H1 (cell line): ENCODE results near the gene IREB2. TPM values are rescaled to one million over a fixed set of nuclear protein-coding genes. Genes with fewer than 3 reads are reported as not detected.

Experiments used
- CTCF ChIA-PET: fragments of 300-600 bp; sonication (Branson Sonifier 250); formaldehyde crosslinking; loops from one replicate; lab custom pipeline; 2021; ENCODE audit not compliant: partially characterized antibody; lab: Charles Lee
- POLR2A ChIA-PET: fragments of 300-600 bp; sonication (Branson Sonifier 250); formaldehyde crosslinking; loops from one replicate; lab custom pipeline; 2021; ENCODE audit warnings: inconsistent platforms; ENCODE audit not compliant: partially characterized antibody; lab: Charles Lee
- DNase-seq, 2 experiments: peaks; one replicate each; pipeline versions ENCODE4 v3.0.0 to v3.0.0-alpha.2; 2010 to 2022; ENCODE audit warnings: low spot score in 2 of 2, low read depth in 1 of 2, mixed read lengths in 1 of 2
- FAIRE-seq: peaks from 2 replicates; lab custom pipeline; 2011; peaks lifted over from hg19 to GRCh38; lab: Jason Lieb, UNC
- H2AFZ ChIP-seq: 2 replicates; pipeline ENCODE4 v1.8.1; 2012; ENCODE audit warnings: low read length, inconsistent platforms
- H2AK5ac ChIP-seq: 2 replicates; pipeline ENCODE4 v1.6.1; 2013; ENCODE audit warnings: low read depth, low read length
- H2BK120ac ChIP-seq: replicated peaks from 2 replicates; pipeline ENCODE3; 2013; ENCODE audit warnings: low read depth, low read length, inconsistent platforms
- H2BK12ac ChIP-seq: 2 replicates; pipeline ENCODE4 v1.6.1; 2013; ENCODE audit warnings: low read depth, low read length
- H2BK15ac ChIP-seq: 2 replicates; pipeline ENCODE4 v1.6.1; 2013; ENCODE audit warnings: low read length
- H2BK20ac ChIP-seq: 2 replicates; pipeline ENCODE4 v1.6.1; 2013; ENCODE audit warnings: low read length
- H2BK5ac ChIP-seq: 2 replicates; pipeline ENCODE4 v1.6.1; 2013; ENCODE audit warnings: low read depth, low read length
- H3K14ac ChIP-seq: 2 replicates; pipeline ENCODE4 v1.6.1; 2013; ENCODE audit warnings: inconsistent platforms; ENCODE audit not compliant: insufficient read length
- H3K18ac ChIP-seq: 2 replicates; pipeline ENCODE4 v1.6.1; 2013; ENCODE audit warnings: low read length; ENCODE audit errors: extremely low read depth
- H3K23ac ChIP-seq: 2 replicates; pipeline ENCODE4 v1.6.1; 2013; ENCODE audit warnings: inconsistent platforms; ENCODE audit not compliant: insufficient read length
- H3K23me2 ChIP-seq: 2 replicates; pipeline ENCODE4 v1.6.1; 2013; ENCODE audit warnings: low read depth, low read length
- H3K27ac ChIP-seq: 2 replicates; pipeline ENCODE4 v1.6.1; 2011; ENCODE audit warnings: low read depth, low read length, inconsistent platforms
- H3K27me3 ChIP-seq, 4 experiments: replicated peaks in 1 of 4; 1 replicate in 1 of 4; 2 replicates in 3 of 4; pipeline versions ENCODE4 v1.6.1 to v1.8.1; 2011 to 2013; ENCODE audit warnings: low read length in 3 of 4, mild to moderate bottlenecking in 3 of 4, inconsistent platforms in 2 of 4, mixed read lengths in 2 of 4, moderate library complexity in 1 of 4; ENCODE audit not compliant: control insufficient read depth in 3 of 4, insufficient read depth in 3 of 4; ENCODE audit errors: extremely low read depth in 1 of 4
- H3K36me3 ChIP-seq, 4 experiments: 2 replicates each; pipeline versions ENCODE4 v1.6.1 to v1.8.1; 2011 to 2013; ENCODE audit warnings: mild to moderate bottlenecking in 4 of 4, low read length in 3 of 4, moderate library complexity in 2 of 4, control low read depth in 1 of 4, inconsistent platforms in 1 of 4; ENCODE audit not compliant: insufficient read depth in 4 of 4, control insufficient read depth in 2 of 4
- H3K4ac ChIP-seq: replicated peaks from 2 replicates; pipeline ENCODE3; 2013; ENCODE audit warnings: low read length, low read depth, mixed read lengths, inconsistent platforms; ENCODE audit not compliant: insufficient read length
- H3K4me1 ChIP-seq, 4 experiments: replicated peaks in 1 of 4; 1 replicate in 1 of 4; 2 replicates in 3 of 4; pipeline versions ENCODE4 v1.6.1 to v1.8.1; 2011 to 2013; ENCODE audit warnings: low read length in 3 of 4, inconsistent platforms in 2 of 4, mixed read lengths in 1 of 4; ENCODE audit not compliant: insufficient read depth in 4 of 4, control insufficient read depth in 3 of 4
- H3K4me2 ChIP-seq, 2 experiments: 2 replicates each; pipeline versions ENCODE4 v1.6.1 to v1.8.1; 2011 to 2013; ENCODE audit warnings: low read depth in 2 of 2, low read length in 2 of 2, control low read depth in 1 of 2, inconsistent platforms in 1 of 2, mild to moderate bottlenecking in 1 of 2; ENCODE audit not compliant: insufficient read depth in 1 of 2
- H3K4me3 ChIP-seq, 4 experiments: fragments of 200-600, 300-600 bp in 1 of 4; sonication (generic), shearing (Covaris generic), sonication (Bioruptor Twin) in 1 of 4; 2 replicates each; pipeline versions ENCODE4 v1.5.1 to v1.8.1; 2011 to 2016; ENCODE audit warnings: low read length in 4 of 4, low read depth in 3 of 4, control low read depth in 2 of 4, inconsistent platforms in 2 of 4, mild to moderate bottlenecking in 2 of 4, mixed read lengths in 1 of 4, moderate library complexity in 1 of 4; ENCODE audit not compliant: insufficient read depth in 2 of 4; ENCODE audit errors: extremely low read depth in 1 of 4
- H3K56ac ChIP-seq: replicated peaks from 2 replicates; pipeline ENCODE3; 2013; ENCODE audit warnings: low read depth, mild to moderate bottlenecking, mixed read lengths, low read length, inconsistent platforms; ENCODE audit not compliant: insufficient read length
- H3K79me1 ChIP-seq: 2 replicates; pipeline ENCODE4 v1.6.1; 2013; ENCODE audit warnings: low read depth, low read length, control low read depth
- H3K79me2 ChIP-seq, 2 experiments: 2 replicates each; pipeline versions ENCODE4 v1.6.1 to v1.8.1; 2012 to 2013; ENCODE audit warnings: low read length in 2 of 2, mild to moderate bottlenecking in 2 of 2, inconsistent platforms in 1 of 2; ENCODE audit not compliant: insufficient read depth in 2 of 2, control insufficient read depth in 1 of 2
- H3K9ac ChIP-seq, 4 experiments: replicated peaks in 1 of 4; 1 replicate in 1 of 4; 2 replicates in 3 of 4; pipeline versions ENCODE4 v1.6.1 to v1.8.1; 2011 to 2013; ENCODE audit warnings: low read depth in 3 of 4, low read length in 3 of 4, control low read depth in 2 of 4, mild to moderate bottlenecking in 2 of 4, moderate library complexity in 2 of 4, inconsistent platforms in 1 of 4; ENCODE audit errors: extremely low read depth in 1 of 4
- H3K9me3 ChIP-seq, 2 experiments: 2 replicates each; pipeline versions ENCODE4 v1.6.1 to v1.8.1; 2012 to 2013; ENCODE audit warnings: mild to moderate bottlenecking in 2 of 2, moderate library complexity in 2 of 2, control low read depth in 1 of 2, inconsistent platforms in 1 of 2, low read depth in 1 of 2, low read length in 1 of 2, mixed read lengths in 1 of 2; ENCODE audit not compliant: insufficient read depth in 2 of 2
- H4K20me1 ChIP-seq, 2 experiments: replicated peaks in 1 of 2; 2 replicates each; pipeline versions ENCODE3 to v1.8.1; 2011 to 2013; ENCODE audit warnings: inconsistent platforms in 2 of 2, low read length in 2 of 2, mild to moderate bottlenecking in 1 of 2; ENCODE audit not compliant: insufficient read depth in 2 of 2, control insufficient read depth in 1 of 2
- H4K5ac ChIP-seq: 2 replicates; pipeline ENCODE4 v1.6.1; 2013; ENCODE audit warnings: low read length, low read depth, mixed read lengths, inconsistent platforms; ENCODE audit not compliant: insufficient read length
- H4K8ac ChIP-seq: 2 replicates; pipeline ENCODE4 v1.8.0; 2013; ENCODE audit warnings: mild to moderate bottlenecking, moderate library complexity, low read length, inconsistent platforms; ENCODE audit not compliant: insufficient read depth; ENCODE audit errors: extremely low read depth
- H4K91ac ChIP-seq: replicated peaks from 2 replicates; pipeline ENCODE3; 2013; ENCODE audit warnings: low read length, mixed read lengths, inconsistent platforms; ENCODE audit not compliant: insufficient read length
- SIRT6 ChIP-seq: IDR thresholded peaks from one replicate; pipeline ENCODE4 v1.7.1; 2012; ENCODE audit warnings: low read length, inconsistent platforms
- SP1 ChIP-seq: IDR thresholded peaks from 2 replicates; pipeline ENCODE4 v1.6.1; 2011; ENCODE audit warnings: low read depth, low read length
- TBP ChIP-seq: IDR thresholded peaks from 2 replicates; pipeline ENCODE4 v1.6.1; 2011; ENCODE audit warnings: low read depth, low read length, improper control_type of control experiment
- WGBS, 2 experiments: shearing (Covaris generic) in 1 of 2; methylation state at CpG; one replicate each; pipeline versions ENCODE4 v1.1.6 to v1.1.7; 2013 to 2015; ENCODE audit warnings: low lambda C conversion rate in 2 of 2, mixed read lengths in 2 of 2, inconsistent platforms in 1 of 2, low coverage in 1 of 2, missing lambda C conversion rate in 1 of 2; ENCODE audit not compliant: insufficient replicate concordance in 2 of 2, insufficient coverage in 1 of 2, insufficient read length in 1 of 2; ENCODE audit errors: extremely low coverage in 1 of 2, missing lambda C conversion rate in 1 of 2; 5-methylcytosine and 5-hydroxymethylcytosine counted together
- polyA plus RNA-seq, 7 experiments: library from polyadenylated mRNA; depleted of rRNA in 3 of 7; stranded (reverse) in 5 of 7; unstranded in 2 of 7; fragments of >200 nt in 5 of 7; fragments of 200-250 nt in 2 of 7; gene quantifications; 1 replicate in 5 of 7; 2 replicates in 1 of 7; 4 replicates in 1 of 7; pipeline versions ENCODE4 v1.2.1 to v1.2.3, GENCODE V29; 2011 to 2013; ENCODE audit warnings: missing spikeins in 2 of 7, mixed read lengths in 2 of 7
- total RNA-seq: library from RNA; stranded (reverse); fragmentation: NEBNext Ultra II Directional; extraction: Animal tissue kit (Norgen Biotek cat#: 25700); gene quantifications from 2 replicates; pipeline ENCODE4 v1.2.1, GENCODE V29; 2021

The IREB2 gene
- total and polyA plus RNA-seq, 2 of the 8 experiments (the other 6 are each of a cell fraction or from before 2014, with no cell fraction given) = 21.0 to 103 TPM

- Histone ChIP-seq H2AFZ (no peak overlapping the region), H2BK120ac (no peak overlapping the region), H3K79me2 (no peaks in the 10 kb centered on the region), H4K20me1 (no peaks in the 10 kb centered on the region), H3K27ac (no peak overlapping the region), H2BK15ac (no peak overlapping the region), H2BK12ac (no peak overlapping the region), H3K4me2 (no peak overlapping the region), H3K4ac (no peak overlapping the region), H4K91ac (no peak overlapping the region), H3K56ac (no peak overlapping the region), H4K8ac (no peak overlapping the region), H4K5ac (no peak overlapping the region), H3K27me3 (no peaks in the 10 kb centered on the region), H3K4me3 (no peak overlapping the region), H3K9ac (no peak overlapping the region), H3K18ac (no peak overlapping the region), H3K9me3 (peaks cover 0 to 6% of the 10 kb centered on the region in 2 experiments; a peak in 1 of 4 replicates), H3K4me1 (peaks cover 0 to 4% (median under 1%) of the 10 kb centered on the region in 4 experiments; a peak in 2 of 7 replicates), H3K23ac (no peak overlapping the region), H3K79me1 (no peaks in the 10 kb centered on the region), H2BK5ac (no peak overlapping the region), H3K23me2 (no peaks in the 10 kb centered on the region; the same call in 1 of the 2 replicates), H2BK20ac (no peak overlapping the region), H2AK5ac (no peak overlapping the region), H3K14ac (no peak overlapping the region), H3K36me3 (no peaks in the 10 kb centered on the region)
- TF ChIP-seq SIRT6 (no peak), TBP (no peak), SP1 (no peak)
- ChIA-PET POLR2A (interaction anchor here (1.1 to 3.7 kb wide), 2 partner anchors 15 to 18 kb away, joined by 4 to 19 read pairs; partner anchors contain the start of gene IREB2), CTCF (interaction anchor here (3.1 to 20.7 kb wide), 5 partner anchors 8 to 111 kb away, joined by 34 to 240 read pairs (median 58); no protein-coding TSS in a partner anchor)
- FAIRE-seq (no peak), DNase-seq (no peak)
- 94% methylated on average over 4 of the region's 4 CpGs; no CpG with 5 or more reads in 1 of the 2 experiments for WGBS, 2 experiments
Observed at GRCh38 chr15:78420220-78420619, 17.8 kb upstream of the IREB2 start.
